HL-60/S4 treated with phorbol 12-myristate 13-acetate at 8.2 ng/mL for 4 days and 3 days (cell line): ENCODE data around the gene GALNT17.

Experiments
- in situ Hi-C: fragments of 300-500 bp; cut with MboI; formaldehyde crosslinking; loops from 2 replicates; pipeline ENCODE4 v1.15.0; 2022; ENCODE audit warnings: low sequenced_read_pairs

The GALNT17 gene

DNA sequence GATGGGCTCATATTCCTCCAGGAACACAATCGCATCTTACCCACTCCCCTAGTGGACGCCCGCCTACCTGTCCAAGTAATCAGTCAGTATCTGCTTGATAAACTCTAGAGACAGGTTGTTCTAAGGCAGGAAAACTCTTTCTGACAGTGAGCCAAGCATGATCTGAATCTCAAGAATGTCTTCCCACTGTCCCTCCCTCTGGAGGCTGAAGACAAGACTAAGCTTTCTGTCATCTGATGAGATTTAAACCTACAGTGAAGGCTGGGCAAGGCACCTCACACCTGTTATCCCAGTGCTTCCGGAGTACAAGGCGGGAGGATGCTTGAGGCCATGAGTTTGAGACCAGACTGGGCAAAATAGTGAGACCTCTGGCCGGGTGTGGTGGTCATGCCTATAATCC lies 586.6 kb downstream of the GALNT17 start:
- in situ Hi-C loops, result no loop called here

DNA sequence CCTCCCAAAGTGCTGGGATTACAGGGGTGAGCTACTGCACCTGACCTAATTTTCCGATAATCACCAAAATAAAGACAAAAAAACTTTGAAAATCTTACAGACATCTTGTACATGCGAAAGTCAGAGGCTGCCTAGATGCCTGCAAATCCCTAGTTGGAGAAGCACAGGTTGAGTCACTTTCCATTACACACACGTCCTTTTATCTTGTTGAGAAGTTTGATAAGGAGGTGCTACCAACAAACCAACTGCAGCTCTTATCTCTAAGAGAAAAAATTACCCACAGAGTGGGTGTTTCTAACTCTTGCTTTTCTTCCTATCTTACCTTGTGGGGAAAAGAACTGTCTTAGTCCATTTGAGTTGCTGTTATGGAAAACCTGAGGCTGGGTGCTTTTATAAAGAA lies 589.8 kb downstream of the GALNT17 start:
- in situ Hi-C loops, result no loop called here

DNA sequence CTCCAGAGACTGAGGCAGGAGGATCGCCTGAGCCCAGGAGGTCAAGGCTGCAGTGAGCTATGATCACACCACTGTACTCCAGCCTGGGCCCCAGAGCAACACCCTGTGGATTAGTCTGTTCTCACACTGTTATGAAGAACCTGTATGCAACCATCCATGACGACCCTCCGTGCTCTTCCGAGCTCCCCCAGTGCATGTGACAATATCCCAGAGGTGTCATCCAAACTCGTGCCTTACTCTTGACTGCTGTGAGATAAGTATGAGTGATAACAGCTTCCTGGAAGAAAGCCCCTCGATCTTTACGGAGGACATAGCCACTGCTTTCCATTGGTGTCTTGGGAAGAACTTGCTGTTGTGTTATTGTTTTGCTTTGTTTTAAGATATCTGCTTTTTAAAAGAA lies 591.9 kb downstream of the GALNT17 start:
- in situ Hi-C loops, result no loop called here

DNA sequence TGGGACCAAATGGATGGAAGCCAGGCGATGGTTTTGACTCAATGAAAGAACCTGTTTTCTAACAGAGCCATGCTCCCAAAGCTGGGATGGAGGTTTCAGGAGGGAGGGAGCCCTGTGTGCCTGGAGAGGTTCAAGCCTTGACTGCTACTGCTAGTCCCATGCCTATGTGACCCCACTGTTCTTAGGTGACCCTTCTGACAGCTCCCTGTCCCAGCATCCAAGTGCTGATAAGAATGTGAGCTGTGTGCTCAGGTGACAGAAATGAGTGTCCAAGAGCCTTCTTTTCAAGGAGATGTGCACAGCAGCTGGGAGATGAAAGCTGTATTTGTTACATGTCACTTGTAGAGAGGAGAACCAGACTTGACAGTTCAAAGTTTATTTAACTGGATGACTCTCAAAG lies 595.4 kb downstream of the GALNT17 start:
- in situ Hi-C loops, result loop anchor here (25.0 kb wide), 1 partner anchor 865 kb away; no protein-coding TSS in a partner anchor

DNA sequence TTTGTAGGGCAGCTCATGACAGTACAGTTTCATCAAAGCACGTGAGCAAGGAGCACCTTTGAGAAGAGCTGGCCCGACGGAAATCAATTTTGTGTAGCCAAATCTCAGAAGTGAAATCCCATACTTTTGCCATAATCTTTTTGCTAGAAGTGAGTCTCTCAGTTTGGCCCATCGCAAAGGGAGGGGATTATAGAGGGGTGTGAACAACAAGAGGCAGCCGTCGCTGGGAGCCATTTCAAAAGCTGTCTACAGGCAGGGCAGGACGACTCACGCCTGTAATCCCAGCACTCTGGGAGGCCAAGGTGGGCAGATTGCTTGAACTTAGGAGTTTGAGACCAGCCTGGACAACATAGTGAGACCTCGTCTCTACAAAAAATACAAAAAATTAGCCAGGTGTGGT lies 599.8 kb downstream of the GALNT17 start:
- in situ Hi-C loops, result loop anchor here (25.0 kb wide), 1 partner anchor 869 kb away; no protein-coding TSS in a partner anchor

DNA sequence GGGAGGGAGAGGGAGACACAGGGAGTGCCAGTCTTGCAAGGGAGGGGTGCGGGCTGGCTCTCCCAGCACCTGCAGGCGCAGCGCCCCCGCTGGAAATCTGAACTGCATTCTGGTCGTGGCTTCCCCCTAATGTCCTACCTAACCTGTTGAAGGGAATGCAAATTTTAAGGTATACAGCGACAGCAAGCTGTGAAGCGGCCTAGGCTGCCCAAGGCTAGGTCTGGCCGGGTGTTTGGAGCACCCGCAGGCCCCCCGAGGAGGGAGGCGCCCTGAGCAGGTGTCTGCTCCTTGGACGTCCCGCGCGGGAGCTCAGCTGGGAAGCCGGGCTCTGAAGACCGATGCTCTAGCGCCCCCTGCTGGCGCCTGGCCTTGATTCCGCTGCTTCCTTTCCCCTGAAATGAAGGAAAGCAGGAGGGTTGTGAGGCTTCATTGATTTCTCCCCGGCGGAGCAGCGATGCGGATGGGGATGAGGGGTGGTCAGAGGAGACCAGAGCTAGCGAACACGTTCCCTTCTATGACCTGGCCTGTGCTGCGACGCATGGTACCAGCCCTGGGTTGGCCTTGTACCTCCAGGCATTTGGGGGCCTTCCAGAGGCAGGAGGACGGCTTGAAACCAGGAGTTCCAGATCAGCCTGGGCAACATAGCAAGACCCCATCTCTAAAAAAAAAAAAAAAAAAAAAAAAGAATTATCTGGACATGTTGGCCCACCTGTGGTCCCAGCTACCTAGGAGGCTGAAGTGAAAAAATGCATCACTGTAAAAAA lies 601.3 kb downstream of the GALNT17 start:
- in situ Hi-C loops, result loop anchor here (25.0 kb wide), 1 partner anchor 871 kb away; no protein-coding TSS in a partner anchor

DNA sequence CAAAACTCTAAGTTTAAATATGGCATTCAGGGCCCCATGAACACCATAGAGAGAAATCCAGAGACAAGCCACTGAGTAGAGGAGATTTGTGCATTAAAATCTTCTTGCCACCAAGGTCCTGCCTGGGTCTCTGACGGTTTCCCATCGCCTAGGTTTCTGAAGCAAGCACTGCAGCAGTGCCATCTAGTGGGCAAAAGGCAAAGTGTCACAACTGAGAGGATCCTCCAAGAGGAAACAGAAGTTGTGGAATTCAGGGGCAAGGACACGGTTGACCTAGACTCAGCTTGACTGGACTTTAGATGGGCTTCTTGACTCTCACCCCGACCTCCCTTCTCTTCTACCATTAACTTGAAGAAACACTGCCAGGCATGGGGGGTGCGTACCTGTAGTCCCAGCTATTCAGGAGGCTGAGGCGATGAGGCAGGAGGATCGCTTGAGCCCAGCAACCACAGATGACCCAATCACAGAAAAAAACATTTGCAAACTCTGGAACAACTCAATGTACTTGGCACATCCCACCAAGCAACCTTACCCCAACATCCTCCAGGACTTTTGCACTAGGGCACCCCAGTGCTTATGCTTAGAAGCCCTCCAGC lies 604.1 kb downstream of the GALNT17 start:
- in situ Hi-C loops, result loop anchor here (25.0 kb wide), 1 partner anchor 874 kb away; no protein-coding TSS in a partner anchor

DNA sequence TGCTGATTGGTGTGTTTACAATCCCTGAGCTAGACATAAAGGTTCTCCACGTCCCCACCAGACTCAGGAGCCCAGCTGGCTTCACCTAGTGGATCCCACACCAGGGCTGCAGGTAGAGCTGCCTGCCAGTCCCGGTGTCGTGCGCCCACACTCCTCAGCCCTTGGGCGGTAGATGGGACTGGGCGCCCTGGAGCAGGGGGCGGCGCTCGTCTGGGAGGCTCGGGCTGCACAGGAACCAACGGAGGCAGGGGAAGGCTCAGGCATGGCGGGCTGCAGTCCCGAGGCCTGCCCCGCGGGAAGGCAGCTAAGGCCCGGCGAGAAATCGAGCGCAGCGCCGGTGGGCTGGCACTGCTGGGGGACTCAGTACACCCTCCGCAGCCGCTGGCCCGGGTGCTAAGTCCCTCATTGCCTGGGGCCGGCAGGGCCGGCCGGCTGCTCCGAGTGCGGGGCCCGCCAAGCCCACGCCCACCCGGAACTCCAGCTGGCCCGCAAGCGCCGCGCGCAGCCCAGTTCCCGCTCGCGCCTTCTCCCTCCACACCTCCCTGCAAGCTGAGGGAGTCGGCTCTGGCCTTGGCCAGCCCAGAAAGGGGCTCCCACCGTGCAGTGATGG lies 606.1 kb downstream of the GALNT17 start:
- in situ Hi-C loops, result loop anchor here (25.0 kb wide), 1 partner anchor 876 kb away; no protein-coding TSS in a partner anchor

DNA sequence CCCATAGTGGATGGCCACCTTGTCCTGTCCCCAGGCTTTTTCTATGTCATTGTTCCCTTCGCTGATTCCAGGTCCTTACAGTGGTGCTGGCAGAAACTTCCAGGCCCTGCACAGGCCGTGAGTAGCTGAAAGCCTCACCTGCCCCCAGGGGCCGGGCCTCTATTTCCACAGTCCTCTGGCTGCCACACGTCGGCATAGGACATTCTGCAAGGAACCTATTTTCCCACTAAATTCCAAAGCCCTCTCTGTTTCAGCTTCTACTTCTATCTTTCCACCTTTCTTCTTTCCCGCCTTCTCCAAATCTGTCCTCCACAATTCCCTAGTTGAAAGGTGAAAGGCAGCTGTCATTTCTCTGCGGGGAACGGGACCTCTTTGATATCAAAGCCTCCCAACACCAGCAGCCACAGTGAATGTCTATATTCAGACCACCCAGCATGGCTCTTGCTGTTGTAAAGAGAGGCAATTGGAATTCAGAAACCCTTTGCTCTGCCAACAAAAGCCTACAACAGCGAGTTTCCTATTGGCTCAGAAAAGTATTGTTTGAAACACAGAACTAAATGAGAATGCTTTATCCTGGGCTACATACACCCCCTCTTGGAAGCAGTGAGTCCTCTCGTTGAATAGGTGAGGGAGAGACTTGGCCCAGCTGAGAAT lies 607.7 kb downstream of the GALNT17 start:
- in situ Hi-C loops, result loop anchor here (25.0 kb wide), 1 partner anchor 877 kb away; no protein-coding TSS in a partner anchor

DNA sequence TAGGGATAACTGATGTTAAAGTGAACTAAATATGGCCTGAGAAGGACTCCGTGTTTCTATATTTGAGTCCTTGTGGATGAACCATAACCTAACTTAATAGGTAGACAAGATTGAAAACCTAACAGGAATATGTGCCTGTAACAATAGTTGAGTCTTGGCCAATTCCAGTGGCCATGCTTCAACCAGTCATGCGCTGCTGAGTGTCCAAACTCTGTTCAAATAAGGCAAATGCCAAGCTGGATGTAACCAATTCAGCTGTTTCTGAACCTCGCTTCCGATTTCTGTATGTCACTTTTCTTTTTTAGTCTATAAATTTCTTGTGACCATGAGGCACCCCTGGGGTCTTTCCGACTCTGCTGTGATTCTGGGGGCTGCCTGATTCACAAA lies 608.2 kb downstream of the GALNT17 start:
- in situ Hi-C loops, result loop anchor here (25.0 kb wide), 1 partner anchor 878 kb away; no protein-coding TSS in a partner anchor

DNA sequence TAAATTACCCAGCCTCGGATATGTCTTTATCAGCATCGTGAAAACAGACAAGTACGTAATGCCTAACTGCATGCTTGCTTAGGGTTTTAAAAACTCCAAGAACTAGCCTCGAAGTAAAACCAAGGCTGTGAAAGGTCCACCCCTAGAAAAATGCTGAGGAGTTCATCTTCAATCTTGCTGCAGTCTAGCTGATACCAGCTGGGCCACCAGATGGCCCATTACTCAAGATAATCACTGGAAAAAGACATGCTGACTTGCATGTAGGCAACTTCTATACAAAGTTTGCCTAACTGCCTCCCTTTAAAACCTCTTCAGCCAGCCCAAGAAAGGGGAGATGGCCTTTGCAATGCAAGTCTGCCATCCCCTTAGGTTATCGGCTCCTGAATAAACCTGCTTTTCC lies 614.1 kb downstream of the GALNT17 start:
- in situ Hi-C loops, result loop anchor here (25.0 kb wide), 1 partner anchor 884 kb away; no protein-coding TSS in a partner anchor

DNA sequence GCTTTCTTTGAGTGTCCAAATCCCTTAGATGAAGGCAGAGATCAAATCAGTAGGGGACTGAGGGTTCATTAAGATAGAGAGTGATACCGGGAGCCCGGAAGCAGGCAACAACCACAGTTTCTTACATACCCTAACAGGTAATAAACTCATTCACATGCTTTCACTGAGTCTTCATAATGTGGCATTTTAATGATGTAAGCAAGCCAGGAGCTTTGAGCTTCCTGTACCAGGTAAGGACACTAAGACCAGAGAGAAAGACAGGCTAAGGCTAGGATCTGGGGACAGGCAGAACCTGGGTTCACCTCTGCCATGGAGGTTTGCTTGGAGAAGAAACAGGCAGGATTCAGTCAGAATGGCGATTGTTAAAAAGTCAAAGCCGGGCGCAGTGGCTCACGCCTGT lies 618.3 kb downstream of the GALNT17 start:
- in situ Hi-C loops, result no loop called here

DNA sequence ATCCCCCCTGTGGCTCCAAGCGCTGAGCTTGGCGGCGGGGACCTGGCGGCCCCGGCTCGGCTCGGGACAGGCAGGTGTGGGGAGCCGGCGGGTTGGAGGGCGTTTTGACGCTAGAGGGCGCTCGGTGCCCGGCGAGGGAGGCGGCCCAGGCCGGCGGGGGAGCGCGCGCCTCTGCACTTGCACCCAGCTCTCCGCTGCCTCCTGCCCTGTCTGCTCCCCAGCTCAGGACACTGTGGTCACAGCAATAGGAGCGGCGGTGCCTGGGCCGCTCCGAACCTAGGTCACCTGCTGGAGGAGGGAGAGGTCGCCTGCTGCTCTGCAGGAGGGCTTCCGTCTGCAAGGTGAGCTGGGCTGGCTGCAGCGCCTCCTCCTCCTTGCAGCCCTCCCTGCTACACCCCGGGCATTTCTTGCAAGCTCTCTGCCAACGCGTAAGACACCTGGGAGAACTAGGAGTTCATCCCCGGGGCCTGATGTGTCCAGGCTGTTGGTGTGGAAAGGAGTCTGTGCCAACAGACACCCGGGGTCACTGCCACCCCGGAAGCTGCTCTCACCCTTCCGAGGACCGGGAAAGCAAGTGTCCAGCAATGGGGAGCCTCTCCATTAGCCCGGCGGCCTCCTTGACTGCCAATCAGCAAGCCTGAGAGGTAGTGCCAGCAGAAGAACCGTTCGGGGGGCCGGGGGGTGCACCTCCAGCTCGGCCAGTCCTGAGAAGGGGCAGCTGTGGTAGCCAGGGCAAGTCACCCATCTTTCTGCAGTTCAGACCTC lies 620.4 kb downstream of the GALNT17 start:
- in situ Hi-C loops, result no loop called here

DNA sequence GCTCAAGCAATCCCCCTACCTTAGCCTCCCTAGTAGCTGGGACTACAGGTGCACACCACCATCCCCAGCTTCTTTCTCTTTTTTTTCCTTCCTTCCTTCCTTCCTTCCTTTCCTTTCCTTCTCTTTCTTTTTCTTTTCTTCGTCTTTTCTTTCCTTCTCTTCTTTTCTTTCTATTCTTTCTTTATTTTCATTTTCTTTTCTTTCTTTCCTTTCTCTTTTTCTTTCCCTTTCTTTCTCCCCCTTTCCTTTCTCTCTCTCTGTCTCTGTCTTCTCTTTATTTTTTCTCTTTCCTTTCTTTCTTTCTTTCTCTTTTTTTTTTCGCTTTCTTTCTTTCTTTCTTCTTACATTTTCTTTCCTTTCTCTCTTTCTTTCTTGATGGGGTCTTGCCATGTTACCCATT lies 621.3 kb downstream of the GALNT17 start:
- in situ Hi-C loops, result no loop called here

DNA sequence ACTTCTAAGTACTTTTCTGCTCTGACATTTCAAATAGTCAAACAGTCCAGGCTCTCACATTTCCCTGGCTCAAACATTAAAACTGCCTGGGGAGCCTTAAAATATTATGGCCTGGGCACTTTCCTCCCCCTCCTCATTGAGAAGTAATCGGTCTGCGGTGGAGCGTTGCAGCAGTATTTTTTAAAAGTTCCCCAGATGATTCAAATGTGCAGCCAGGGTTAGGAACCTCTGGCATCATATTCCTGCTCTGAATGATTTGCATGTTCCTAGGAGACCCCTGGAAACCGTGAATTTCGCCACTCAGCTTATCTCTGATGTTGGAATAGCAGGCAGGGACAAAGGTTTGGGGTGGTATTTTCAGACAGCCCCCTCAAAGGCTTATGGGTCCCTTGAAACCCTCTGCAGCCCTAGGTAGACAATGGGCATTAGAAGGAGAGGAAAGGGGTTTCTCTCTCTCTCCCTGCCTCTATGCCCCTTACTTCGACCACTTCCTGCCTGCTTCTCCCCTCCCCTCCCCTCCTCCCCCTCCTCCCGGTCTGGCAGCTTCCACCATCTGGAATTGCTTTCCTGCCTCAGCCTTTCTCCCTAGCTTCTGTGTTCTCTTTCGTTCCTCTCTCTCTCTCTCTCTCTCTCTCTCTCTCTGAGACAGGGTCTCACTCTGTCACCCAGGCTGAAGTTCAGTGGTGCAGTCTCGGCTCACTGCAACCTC lies 622.2 kb downstream of the GALNT17 start:
- in situ Hi-C loops, result no loop called here

DNA sequence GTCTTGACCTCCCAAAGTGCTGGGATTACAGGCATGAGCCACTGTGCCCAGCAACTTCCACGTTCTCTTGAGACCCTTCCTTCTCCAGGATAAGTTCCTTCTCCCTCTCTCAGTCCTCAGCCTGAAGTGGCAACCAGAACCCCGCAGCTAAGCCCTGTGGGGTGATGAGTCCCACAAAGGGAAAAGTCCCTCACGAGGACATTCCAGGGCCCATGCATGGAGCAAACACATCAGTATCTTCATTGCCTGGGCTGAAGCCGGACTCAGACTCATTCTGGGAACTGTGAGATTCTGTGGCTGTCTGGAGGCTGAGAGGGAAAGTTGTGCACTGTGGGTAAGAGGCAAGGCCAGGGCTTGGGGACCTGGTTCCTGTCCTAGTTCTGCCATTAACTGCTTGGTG lies 622.9 kb downstream of the GALNT17 start:
- in situ Hi-C loops, result no loop called here

DNA sequence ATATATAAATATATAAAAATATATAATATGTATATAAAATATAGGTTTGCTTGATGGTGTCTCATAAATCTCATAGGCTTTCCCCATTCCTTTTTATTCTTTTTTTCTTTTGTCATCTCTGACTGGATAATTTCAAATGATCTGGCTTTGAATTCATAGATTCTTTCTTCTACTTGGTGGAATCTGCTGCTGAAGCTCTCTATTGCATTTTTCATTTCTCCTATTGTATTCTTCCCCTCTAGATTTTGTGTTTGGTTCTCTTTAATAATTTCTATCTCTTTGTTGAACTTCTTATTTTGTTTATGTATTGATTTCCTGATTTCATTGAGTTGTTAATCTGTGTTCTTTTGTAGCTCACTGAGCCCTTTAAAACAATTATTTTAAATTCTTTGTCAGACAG lies 629.4 kb downstream of the GALNT17 start:
- in situ Hi-C loops, result no loop called here
